Spleen (tissue), 11 donors: ENCODE measurements around the gene PABPC1L. TPM values are rescaled to one million over a fixed set of nuclear protein-coding genes. Genes with fewer than 3 reads are reported as not detected.

ENCODE experiments used
- DNase-seq: peaks from one replicate; pipeline ENCODE4 v3.0.0-alpha.2; 2020
- H3K27ac ChIP-seq, 8 donors: fragments of 200-600 bp; sonication (generic) in 7 of 8; 1 replicate in 4 of 8; 2 replicates in 4 of 8; pipeline versions ENCODE4 v1.5.0 to v1.8.0; 2016 to 2021; ENCODE audit warnings: inconsistent platforms in 4 of 8, mild to moderate bottlenecking in 4 of 8, moderate library complexity in 1 of 8
- H3K27me3 ChIP-seq, 7 donors: fragments of 200-600 bp; sonication (generic) in 6 of 7; replicated peaks in 1 of 7; 1 replicate in 4 of 7; 2 replicates in 3 of 7; pipeline versions ENCODE4 v1.5.0 to v1.8.0; 2016 to 2021; ENCODE audit warnings: inconsistent platforms in 3 of 7, mild to moderate bottlenecking in 1 of 7
- H3K36me3 ChIP-seq, 6 donors: fragments of 200-600 bp; sonication (generic) in 5 of 6; 1 replicate in 4 of 6; 2 replicates in 2 of 6; pipeline versions ENCODE4 v1.5.0 to v1.8.0; 2016 to 2021; ENCODE audit warnings: inconsistent platforms in 2 of 6
- H3K4me1 ChIP-seq, 6 donors: fragments of 200-600 bp; sonication (generic) in 5 of 6; 1 replicate in 3 of 6; 2 replicates in 3 of 6; pipeline versions ENCODE4 v1.5.0 to v1.8.0; 2016 to 2021; ENCODE audit warnings: inconsistent platforms in 3 of 6
- H3K4me3 ChIP-seq, 8 donors: fragments of 200-600 bp; sonication (generic) in 7 of 8; 1 replicate in 4 of 8; 2 replicates in 4 of 8; pipeline versions ENCODE4 v1.5.0 to v1.8.0; 2016 to 2021; ENCODE audit warnings: inconsistent platforms in 4 of 8, mild to moderate bottlenecking in 4 of 8, moderate library complexity in 2 of 8
- H3K9me3 ChIP-seq, 8 donors: fragments of 200-600 bp; sonication (generic) in 7 of 8; 1 replicate in 4 of 8; 2 replicates in 4 of 8; pipeline versions ENCODE4 v1.5.0 to v1.8.0; 2016 to 2021; ENCODE audit warnings: inconsistent platforms in 4 of 8
- POLR2A ChIP-seq, 3 donors: fragments of 450-650 bp; IDR thresholded peaks; one replicate each; pipeline ENCODE4 v1.5.1; 2017; ENCODE audit warnings: antibody characterized with exemption in 3 of 3, mild to moderate bottlenecking in 1 of 3
- POLR2AphosphoS5 ChIP-seq, 3 donors: sonication (generic); formaldehyde crosslinking; IDR thresholded peaks; one replicate each; pipeline ENCODE4 v1.5.1; 2017; ENCODE audit warnings: antibody characterized with exemption in 3 of 3
- WGBS, 5 donors: extraction: QIAGEN DNeasy Blood & Tissue Kit in 3 of 5; methylation state at CpG; one replicate each; pipeline versions ENCODE4 v1.1.5 to v1.1.7; 2013 to 2018; 5-methylcytosine and 5-hydroxymethylcytosine counted together
- intact Hi-C: fragments of 100-400 bp; cut with DNase I; formaldehyde crosslinking; loops from one replicate; pipeline ENCODE4 v1.15.0; 2023; ENCODE audit warnings: low total_unique reads
- polyA plus RNA-seq, 3 donors: library from polyadenylated mRNA; stranded (reverse); fragments of 200-250 nt; gene quantifications; one replicate each; pipeline ENCODE4 v1.2.1, GENCODE V29; 2013
- total RNA-seq, 7 donors: library from RNA; depleted of rRNA in 3 of 7; stranded (reverse); fragments of >200 nt in 3 of 7; fragmentation: NEBNext Ultra II Directional in 4 of 7; extraction: Animal tissue kit (Norgen Biotek cat#: 25700) in 4 of 7; gene quantifications; one replicate each; pipeline versions ENCODE4 v1.1.0 to v1.2.1, GENCODE V29; 2016 to 2021
- TF ChIP-seq, protein P1 (sequence below), 11 experiments: fragments of 200-600 bp in 7 of 11; fragments of 450-650 bp in 4 of 11; sonication (generic) in 4 of 11; IDR thresholded peaks in 8 of 11; conservative IDR thresholded peaks in 3 of 11; 1 replicate in 7 of 11; 2 replicates in 4 of 11; pipeline versions ENCODE4 v1.4.0 to v1.8.0; 2016 to 2021; ENCODE audit warnings: antibody characterized with exemption in 11 of 11, inconsistent platforms in 4 of 11, mild to moderate bottlenecking in 1 of 11
- donor health status: healthy with polysubstance abuse.
- donor health status: DM: no; HTN: no; CAD: no; lungs with moderate emphysema.
- donor health status: DM: no; HTN: no; CAD: no.
- donor health status: Bipolar disorder and iron deficiency.
- donor health status: healthy.
- donor health status: DM: no; HTN: no; CAD: no.
- donor health status: DM: yes; HTN: yes; CAD: no.

PABPC1L gene
- total and polyA plus RNA-seq, 10 donors, result 27.0 to 61.4 (median 33.8) TPM

DNA sequence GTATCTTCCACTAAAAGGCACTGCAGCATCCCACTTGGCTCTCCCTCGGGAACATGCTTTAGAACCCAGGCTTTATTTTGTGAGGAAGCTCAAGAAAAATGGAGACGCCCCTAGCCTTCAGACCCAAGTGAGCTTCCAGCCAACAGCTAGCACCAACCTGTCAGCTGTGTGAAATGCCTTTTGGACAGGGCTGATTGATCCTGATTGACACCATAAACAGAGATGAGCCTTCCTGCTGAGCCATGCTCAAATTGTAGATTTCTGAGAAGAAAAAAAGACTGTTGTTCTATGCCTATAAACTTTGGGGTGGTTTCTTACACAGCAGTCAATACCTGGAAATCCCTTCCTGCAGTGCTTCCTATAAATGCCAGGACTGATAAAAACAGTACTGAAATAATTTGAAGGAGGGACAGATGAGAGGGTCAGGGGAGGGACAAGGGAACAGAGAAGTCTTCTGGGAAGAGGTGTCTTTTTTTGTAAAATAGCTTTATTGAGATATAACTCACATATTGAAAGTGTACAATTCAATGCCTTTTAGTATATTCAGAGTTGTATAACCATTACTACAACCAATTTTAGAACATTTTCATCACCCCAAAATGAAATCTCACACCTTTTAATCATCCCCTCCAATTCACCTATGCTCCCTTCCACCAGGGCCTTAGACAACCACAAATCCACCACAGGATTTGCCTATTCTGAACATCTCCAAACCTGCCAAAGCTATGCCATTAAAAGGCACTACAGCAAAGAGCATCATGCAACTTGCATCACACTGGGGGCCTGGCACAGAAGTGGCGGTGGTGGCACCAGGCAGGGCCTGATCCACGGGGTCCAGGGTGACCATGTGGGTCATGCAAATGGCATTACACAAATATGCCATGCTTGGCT is 53.7 kb downstream of the PABPC1L start:
- Histone ChIP-seq H3K36me3 (no peaks in the 10 kb centered on the region), H3K27ac (no peak overlapping the region), H3K4me1 (peaks cover 25 to 76% (median 40%) of the 10 kb centered on the region in 6 donors), H3K27me3 (no peaks in the 10 kb centered on the region), H3K4me3 (no peak overlapping the region), H3K9me3 (no peaks in the 10 kb centered on the region)
- intact Hi-C loops, result no loop called here
- DNase-seq, result no peak
- TF ChIP-seq POLR2A (IDR thresholded peaks at IDR 0.05) (no peak), POLR2AphosphoS5 (IDR thresholded peaks at IDR 0.05) (no peak)
- TF ChIP-seq, protein P1, sequence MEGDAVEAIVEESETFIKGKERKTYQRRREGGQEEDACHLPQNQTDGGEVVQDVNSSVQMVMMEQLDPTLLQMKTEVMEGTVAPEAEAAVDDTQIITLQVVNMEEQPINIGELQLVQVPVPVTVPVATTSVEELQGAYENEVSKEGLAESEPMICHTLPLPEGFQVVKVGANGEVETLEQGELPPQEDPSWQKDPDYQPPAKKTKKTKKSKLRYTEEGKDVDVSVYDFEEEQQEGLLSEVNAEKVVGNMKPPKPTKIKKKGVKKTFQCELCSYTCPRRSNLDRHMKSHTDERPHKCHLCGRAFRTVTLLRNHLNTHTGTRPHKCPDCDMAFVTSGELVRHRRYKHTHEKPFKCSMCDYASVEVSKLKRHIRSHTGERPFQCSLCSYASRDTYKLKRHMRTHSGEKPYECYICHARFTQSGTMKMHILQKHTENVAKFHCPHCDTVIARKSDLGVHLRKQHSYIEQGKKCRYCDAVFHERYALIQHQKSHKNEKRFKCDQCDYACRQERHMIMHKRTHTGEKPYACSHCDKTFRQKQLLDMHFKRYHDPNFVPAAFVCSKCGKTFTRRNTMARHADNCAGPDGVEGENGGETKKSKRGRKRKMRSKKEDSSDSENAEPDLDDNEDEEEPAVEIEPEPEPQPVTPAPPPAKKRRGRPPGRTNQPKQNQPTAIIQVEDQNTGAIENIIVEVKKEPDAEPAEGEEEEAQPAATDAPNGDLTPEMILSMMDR (IDR thresholded peaks at IDR 0.05 in 8 of 11, conservative IDR thresholded peaks at IDR 0.05 in 3 of 11), result no peak
- 68 to 88% (median 81%) methylated on average over 3 to 4 of the region's 4 CpGs for WGBS, 5 donors

DNA sequence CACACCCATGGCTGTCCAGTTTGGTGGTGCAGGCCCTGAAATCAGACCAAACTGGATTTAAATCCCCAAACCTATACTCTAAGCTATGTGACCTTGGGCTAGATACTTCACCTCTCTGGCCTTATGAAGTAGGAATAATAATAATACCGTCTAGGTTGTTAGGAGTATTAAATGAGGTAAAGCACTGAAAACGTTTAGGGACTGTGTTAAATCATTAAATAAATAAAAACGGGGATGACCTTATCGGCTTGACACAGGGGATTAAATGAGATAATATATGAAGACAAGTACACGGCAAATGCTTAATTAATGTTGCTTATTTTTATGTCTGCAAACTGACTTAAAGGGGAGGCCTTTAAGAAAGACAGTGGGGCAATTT is 55.8 kb downstream of the PABPC1L start:
- peak overlapping the region; percentile 69 to 90 (median 84) for H3K4me3 ChIP-seq
- peaks cover 19 to 79% (median 46%) of the 10 kb centered on the region in 6 donors for H3K4me1 ChIP-seq
- no peaks in the 10 kb centered on the region for H3K9me3 ChIP-seq
- no peaks in the 10 kb centered on the region for H3K27me3 ChIP-seq
- H3K27ac ChIP-seq, result peak overlapping the region; percentile 78 to 97 (median 92)
- WGBS, 5 donors, result 50 to 68% (median 54%) methylated on average over 5 of the region's 5 CpGs
- intact Hi-C loops, result no loop called here
- TF ChIP-seq, protein P1 (IDR thresholded peaks at IDR 0.05 in 8 of 11, conservative IDR thresholded peaks at IDR 0.05 in 3 of 11), result no peak
- TF ChIP-seq POLR2AphosphoS5 (IDR thresholded peaks at IDR 0.05) (no peak), POLR2A (IDR thresholded peaks at IDR 0.05) (no peak)
- DNase-seq, result no peak
- H3K36me3 ChIP-seq, result no peaks in the 10 kb centered on the region

DNA sequence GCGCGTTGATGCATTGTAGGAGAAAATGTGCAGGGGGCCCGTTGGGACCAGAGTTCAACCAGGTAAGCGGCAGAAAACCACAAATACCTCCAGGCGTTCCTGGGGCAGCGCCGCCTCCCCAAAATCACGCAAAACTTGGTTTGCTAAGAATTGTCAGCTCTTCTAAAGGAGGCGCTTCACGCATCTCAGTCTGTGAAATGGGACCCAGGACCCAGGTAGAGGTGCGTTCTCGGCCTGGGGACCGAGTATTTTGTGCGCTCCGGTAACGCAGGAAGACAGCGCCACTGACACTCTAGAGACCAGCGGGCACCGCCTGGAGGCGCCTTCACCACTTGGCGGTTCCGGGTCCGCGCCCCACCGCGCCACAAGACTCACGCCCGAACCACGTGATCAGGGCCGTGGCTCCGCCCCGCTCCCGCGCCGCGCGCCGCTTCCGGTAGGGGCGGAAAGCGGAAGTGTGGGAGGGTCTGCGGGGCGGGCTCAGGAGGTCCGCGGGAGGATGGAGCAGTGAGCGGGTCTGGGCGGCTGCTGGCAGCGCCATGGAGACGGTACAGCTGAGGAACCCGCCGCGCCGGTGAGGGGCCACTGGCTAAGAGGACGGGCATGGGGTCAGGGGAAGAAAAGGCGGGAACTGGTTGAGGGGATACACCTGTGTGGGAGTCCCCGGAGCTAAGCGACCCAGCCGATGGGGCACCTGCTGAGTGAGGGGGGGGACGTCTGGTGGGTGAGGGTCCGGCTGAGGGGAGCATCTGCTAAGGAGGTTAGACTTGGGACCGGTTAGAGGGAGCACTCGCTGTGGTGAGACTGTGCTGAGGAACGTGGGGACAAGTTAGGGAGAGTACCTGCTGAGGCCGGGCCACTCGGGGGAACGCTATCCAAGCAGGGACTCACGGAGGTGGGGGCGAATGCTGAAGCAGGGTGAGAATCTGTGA is 56.4 kb downstream of the PABPC1L start, which contains the start of gene STK4:
Gene STK4, plus strand, starts transcription at position 483 of the 932 bp plus-strand sequence. Its CDS starts 57 bp downstream, at position 540.
- Histone ChIP-seq H3K4me1 (peaks cover 18 to 79% (median 46%) of the 10 kb centered on the region in 6 donors), H3K27me3 (no peaks in the 10 kb centered on the region), H3K27ac (peak within 1 kb of the TSS; percentile 78 to 97 (median 92)), H3K9me3 (no peaks in the 10 kb centered on the region), H3K4me3 (peak within 1 kb of the TSS; percentile 69 to 90 (median 84)), H3K36me3 (no peaks in the 10 kb centered on the region)
- TF ChIP-seq POLR2A (IDR thresholded peaks at IDR 0.05) (peak; percentile 68 to 79 (median 69)), POLR2AphosphoS5 (IDR thresholded peaks at IDR 0.05) (peak; percentile 98 to 100 (median 99))
- TF ChIP-seq, protein P1 (IDR thresholded peaks at IDR 0.05 in 8 of 11, conservative IDR thresholded peaks at IDR 0.05 in 3 of 11), result peak; percentile 38 to 84 (median 69)
- DNase-seq, result peak; percentile 99
- WGBS, 5 donors, result 1 to 2% (median 1%) methylated on average over 42 to 68 of the region's 68 CpGs
- intact Hi-C loops, result no loop called here
